Activated T-helper 17 cell treated with anti-CD3 and anti-CD28 coated beads, Interleukin-2, amount 50 U/mL, for 72 hours (primary cell): ENCODE data around the gene MRPL45. TPM values are rescaled to one million over a fixed set of nuclear protein-coding genes. Genes with fewer than 3 reads are reported as not detected.
A peak's percentile ranks its signal among the peaks of the same experiment; 100 is the strongest.

Experiments
- ATAC-seq: fragments of 150-1000 bp; cut with Tn5 transposase; replicated peaks from 2 replicates; pipeline ENCODE4 v1.10.0; 2021; ENCODE audit warnings: mild to moderate bottlenecking, moderate library complexity
- H3K27ac Mint-ChIP-seq: one replicate; pipeline ENCODE4 v1.8.0; 2022; ENCODE audit warnings: mixed read lengths
- H3K27me3 Mint-ChIP-seq: one replicate; pipeline ENCODE4 v1.8.0; 2022; ENCODE audit warnings: mixed read lengths
- H3K36me3 Mint-ChIP-seq: one replicate; pipeline ENCODE4 v1.8.0; 2022; ENCODE audit warnings: low read depth, mild to moderate bottlenecking, mixed read lengths
- H3K4me1 Mint-ChIP-seq: one replicate; pipeline ENCODE4 v1.8.0; 2022; ENCODE audit warnings: mixed read lengths
- H3K4me3 Mint-ChIP-seq: one replicate; pipeline ENCODE4 v1.8.0; 2022; ENCODE audit warnings: mild to moderate bottlenecking, mixed read lengths
- H3K9me3 Mint-ChIP-seq: one replicate; pipeline ENCODE4 v1.8.0; 2022; ENCODE audit warnings: mixed read lengths
- total RNA-seq, 2 donors: library from RNA; stranded (reverse); gene quantifications; one replicate each; pipeline ENCODE4 v1.2.3, GENCODE V29; 2022

Gene MRPL45
- total RNA-seq, 2 donors from 2014 or later = 52.4 to 66.0 TPM

- Mint-ChIP-seq H3K4me1 (peaks cover 4% of the 10 kb centered on the region), H3K27ac (no peak overlapping the region), H3K4me3 (no peak overlapping the region), H3K36me3 (peaks cover 82% of the 10 kb centered on the region), H3K9me3 (no peaks in the 10 kb centered on the region), H3K27me3 (no peaks in the 10 kb centered on the region)
- no peak for ATAC-seq
Observed at GRCh38 chr17:38315497-38315896, 18.5 kb downstream of the MRPL45 start.

GRCh38 chr17:38317081-38317480 is 20.1 kb downstream of the MRPL45 start:
- no peak overlapping the region for H3K4me3 Mint-ChIP-seq
- H3K36me3 Mint-ChIP-seq = peaks cover 82% of the 10 kb centered on the region
- ATAC-seq = no peak
- H3K27me3 Mint-ChIP-seq = no peaks in the 10 kb centered on the region
- H3K9me3 Mint-ChIP-seq = no peaks in the 10 kb centered on the region
- H3K27ac Mint-ChIP-seq = peak overlapping the region; percentile 39
- peaks cover 4% of the 10 kb centered on the region for H3K4me1 Mint-ChIP-seq

GRCh38 chr17:38320482-38320881 is 23.5 kb downstream of the MRPL45 start:
- Mint-ChIP-seq H3K27me3 (no peaks in the 10 kb centered on the region), H3K27ac (no peak overlapping the region), H3K4me3 (no peak overlapping the region), H3K9me3 (no peaks in the 10 kb centered on the region), H3K4me1 (peaks cover 4% of the 10 kb centered on the region), H3K36me3 (peaks cover 78% of the 10 kb centered on the region)
- ATAC-seq = no peak

- H3K27ac Mint-ChIP-seq = no peak overlapping the region
Observed at GRCh38 chr17:38322156-38322779, 25.3 kb downstream of the MRPL45 start.

GRCh38 chr17:38322897-38323296 is 25.9 kb downstream of the MRPL45 start:
- Mint-ChIP-seq H3K9me3 (no peaks in the 10 kb centered on the region), H3K27me3 (no peaks in the 10 kb centered on the region), H3K36me3 (peaks cover 57% of the 10 kb centered on the region), H3K4me1 (peaks cover 4% of the 10 kb centered on the region), H3K27ac (no peak overlapping the region), H3K4me3 (no peak overlapping the region)
- no peak for ATAC-seq

More at GRCh38 chr17:38322156-38322779, 25.3 kb downstream of the MRPL45 start:
- no peaks in the 10 kb centered on the region for H3K27me3 Mint-ChIP-seq
- H3K4me1 Mint-ChIP-seq = peaks cover 4% of the 10 kb centered on the region
- ATAC-seq = peak; percentile 83
- H3K9me3 Mint-ChIP-seq = no peaks in the 10 kb centered on the region
- peaks cover 63% of the 10 kb centered on the region for H3K36me3 Mint-ChIP-seq
- no peak overlapping the region for H3K4me3 Mint-ChIP-seq

GRCh38 chr17:38324141-38324697 is 27.3 kb downstream of the MRPL45 start:
- no peaks in the 10 kb centered on the region for H3K9me3 Mint-ChIP-seq
- no peak overlapping the region for H3K4me3 Mint-ChIP-seq
- no peak for ATAC-seq
- no peak overlapping the region for H3K27ac Mint-ChIP-seq
- H3K27me3 Mint-ChIP-seq = peaks cover 4% of the 10 kb centered on the region
- H3K4me1 Mint-ChIP-seq = no peaks in the 10 kb centered on the region
- H3K36me3 Mint-ChIP-seq = peaks cover 47% of the 10 kb centered on the region

- Mint-ChIP-seq H3K27me3 (peaks cover 4% of the 10 kb centered on the region), H3K9me3 (no peaks in the 10 kb centered on the region), H3K36me3 (peaks cover 41% of the 10 kb centered on the region), H3K4me3 (no peak overlapping the region), H3K27ac (no peak overlapping the region), H3K4me1 (no peaks in the 10 kb centered on the region)
- no peak for ATAC-seq
Observed at GRCh38 chr17:38324772-38325171, 27.8 kb downstream of the MRPL45 start.

GRCh38 chr17:38325221-38325851 is 28.4 kb downstream of the MRPL45 start:
- no peak overlapping the region for H3K4me3 Mint-ChIP-seq
- no peak for ATAC-seq
- H3K9me3 Mint-ChIP-seq = no peaks in the 10 kb centered on the region
- H3K27ac Mint-ChIP-seq = peak overlapping the region; percentile 11
- peaks cover 35% of the 10 kb centered on the region for H3K36me3 Mint-ChIP-seq
- H3K27me3 Mint-ChIP-seq = peaks cover 9% of the 10 kb centered on the region
- no peaks in the 10 kb centered on the region for H3K4me1 Mint-ChIP-seq

GRCh38 chr17:38326996-38327792 is 30.2 kb downstream of the MRPL45 start:
- Mint-ChIP-seq H3K27me3 (peaks cover 10% of the 10 kb centered on the region), H3K27ac (peak overlapping the region; percentile 82), H3K36me3 (peaks cover 18% of the 10 kb centered on the region), H3K4me1 (no peaks in the 10 kb centered on the region), H3K9me3 (no peaks in the 10 kb centered on the region), H3K4me3 (no peak overlapping the region)
- ATAC-seq = no peak

- ATAC-seq = no peak
- Mint-ChIP-seq H3K27me3 (peaks cover 10% of the 10 kb centered on the region), H3K4me3 (no peak overlapping the region), H3K4me1 (no peaks in the 10 kb centered on the region), H3K36me3 (peaks cover 11% of the 10 kb centered on the region), H3K9me3 (no peaks in the 10 kb centered on the region), H3K27ac (no peak overlapping the region)
Observed at GRCh38 chr17:38327936-38328335, 31.0 kb downstream of the MRPL45 start.

GRCh38 chr17:38328620-38329019 is 31.7 kb downstream of the MRPL45 start:
- H3K27ac Mint-ChIP-seq = no peak overlapping the region

GRCh38 chr17:38329284-38329683 is 32.3 kb downstream of the MRPL45 start:
- no peak for ATAC-seq
- H3K27ac Mint-ChIP-seq = no peak overlapping the region
- H3K9me3 Mint-ChIP-seq = no peaks in the 10 kb centered on the region
- no peak overlapping the region for H3K4me3 Mint-ChIP-seq
- peaks cover 21% of the 10 kb centered on the region for H3K27me3 Mint-ChIP-seq
- no peaks in the 10 kb centered on the region for H3K36me3 Mint-ChIP-seq
- H3K4me1 Mint-ChIP-seq = no peaks in the 10 kb centered on the region

More at GRCh38 chr17:38328620-38329019, 31.7 kb downstream of the MRPL45 start:
- Mint-ChIP-seq H3K36me3 (peaks cover 4% of the 10 kb centered on the region), H3K27me3 (peaks cover 14% of the 10 kb centered on the region), H3K4me3 (no peak overlapping the region), H3K9me3 (no peaks in the 10 kb centered on the region), H3K4me1 (no peaks in the 10 kb centered on the region)
- ATAC-seq = no peak

GRCh38 chr17:38329808-38330730 is 33.1 kb downstream of the MRPL45 start:
- no peak for ATAC-seq
- Mint-ChIP-seq H3K9me3 (no peaks in the 10 kb centered on the region), H3K4me1 (no peaks in the 10 kb centered on the region), H3K27me3 (peaks cover 22% of the 10 kb centered on the region), H3K4me3 (no peak overlapping the region), H3K36me3 (no peaks in the 10 kb centered on the region), H3K27ac (no peak overlapping the region)

GRCh38 chr17:38330941-38331411 is 34.0 kb downstream of the MRPL45 start:
- no peak for ATAC-seq
- H3K4me1 Mint-ChIP-seq = no peaks in the 10 kb centered on the region
- H3K36me3 Mint-ChIP-seq = no peaks in the 10 kb centered on the region
- H3K9me3 Mint-ChIP-seq = no peaks in the 10 kb centered on the region
- H3K4me3 Mint-ChIP-seq = no peak overlapping the region
- peaks cover 22% of the 10 kb centered on the region for H3K27me3 Mint-ChIP-seq
- H3K27ac Mint-ChIP-seq = no peak overlapping the region
